HG03520 (cell line): Measurements from ENCODE around the gene SLC4A5.
"Not testable (repeated sequence)": the region's sequence is repeated elsewhere in the genome, so short reads cannot be mapped to it uniquely, and the experiment has no call there.

Experiments
- ATAC-seq: cut with Tn5 transposase; IDR thresholded peaks from one replicate; pipeline ENCODE4 v1.9.1; 2021; ENCODE audit warnings: mild to moderate bottlenecking, moderate library complexity; ENCODE audit not compliant: unreplicated experiment

SLC4A5 gene

GRCh38 chr2:74201596-74201995, 141.6 kb downstream of the SLC4A5 start:
- ATAC-seq, result no peak

DNA sequence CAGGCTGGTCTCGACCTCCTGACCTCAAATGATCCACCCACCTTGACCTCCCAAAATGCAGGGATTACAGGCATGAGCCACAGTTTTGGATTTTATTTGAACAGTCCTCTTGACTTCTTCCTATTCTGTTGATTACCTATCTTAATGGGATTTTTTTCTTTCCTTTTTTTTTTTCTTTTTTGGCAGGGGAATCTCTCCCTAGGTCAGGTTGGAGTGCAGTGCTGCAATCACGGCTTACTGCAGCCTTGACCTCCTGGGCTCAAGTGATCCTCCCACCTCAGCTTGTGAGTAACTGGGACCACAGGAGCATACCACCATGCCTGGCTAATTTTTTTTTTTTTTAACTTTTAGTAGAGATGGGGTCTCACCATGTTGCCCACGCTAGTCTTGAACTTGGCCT, 142.0 kb downstream of the SLC4A5 start:
- ATAC-seq, result no peak

GRCh38 chr2:74199871-74200305, 143.3 kb downstream of the SLC4A5 start:
- no peak for ATAC-seq

DNA sequence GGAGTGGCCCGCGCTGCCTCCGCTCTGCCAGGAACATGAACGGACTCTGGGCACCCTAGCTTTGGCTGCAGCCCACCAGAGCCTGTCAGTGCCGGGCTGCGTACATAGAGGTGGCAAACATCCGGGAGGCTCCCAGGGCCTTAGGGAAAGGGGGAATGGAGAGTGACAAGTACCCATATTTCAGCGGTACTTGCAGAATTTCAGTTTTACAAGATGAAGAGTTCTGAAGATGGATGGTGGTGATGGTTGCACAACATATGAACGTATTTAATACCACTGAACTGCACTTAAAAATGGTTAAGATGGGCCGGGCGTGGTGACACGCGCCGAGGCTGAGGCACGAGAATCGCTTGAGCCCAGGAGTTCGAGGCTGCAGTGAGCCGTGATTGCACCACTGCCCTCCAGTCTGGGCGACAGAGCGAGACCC, 143.9 kb downstream of the SLC4A5 start:
- ATAC-seq, result no peak

GRCh38 chr2:74198461-74199274, 144.5 kb downstream of the SLC4A5 start, which contains the start of gene MTHFD2:
MTHFD2 (plus strand) TSS chr2:74198615; CDS start chr2:74198642, 27 bp downstream.
- peak; percentile 86 for ATAC-seq

- no peak for ATAC-seq
Measured at GRCh38 chr2:74198023-74198460, 145.2 kb downstream of the SLC4A5 start.

GRCh38 chr2:74197049-74197448, 146.2 kb downstream of the SLC4A5 start:
- ATAC-seq, result no peak

GRCh38 chr2:74194799-74195198, 148.4 kb downstream of the SLC4A5 start:
- ATAC-seq, result no peak

GRCh38 chr2:74191596-74192380, 151.4 kb downstream of the SLC4A5 start:
- ATAC-seq, result no peak

- no peak for ATAC-seq
Measured at GRCh38 chr2:74188696-74189095, 154.5 kb downstream of the SLC4A5 start.

GRCh38 chr2:74188018-74188601, 155.1 kb downstream of the SLC4A5 start:
- no peak for ATAC-seq

- ATAC-seq, result not testable (repeated sequence)
Measured at GRCh38 chr2:74186706-74187105, 156.5 kb downstream of the SLC4A5 start.

GRCh38 chr2:74186038-74186437, 157.2 kb downstream of the SLC4A5 start:
- peak; percentile 58 for ATAC-seq

GRCh38 chr2:74183878-74184277, 159.3 kb downstream of the SLC4A5 start:
- ATAC-seq, result no peak

DNA sequence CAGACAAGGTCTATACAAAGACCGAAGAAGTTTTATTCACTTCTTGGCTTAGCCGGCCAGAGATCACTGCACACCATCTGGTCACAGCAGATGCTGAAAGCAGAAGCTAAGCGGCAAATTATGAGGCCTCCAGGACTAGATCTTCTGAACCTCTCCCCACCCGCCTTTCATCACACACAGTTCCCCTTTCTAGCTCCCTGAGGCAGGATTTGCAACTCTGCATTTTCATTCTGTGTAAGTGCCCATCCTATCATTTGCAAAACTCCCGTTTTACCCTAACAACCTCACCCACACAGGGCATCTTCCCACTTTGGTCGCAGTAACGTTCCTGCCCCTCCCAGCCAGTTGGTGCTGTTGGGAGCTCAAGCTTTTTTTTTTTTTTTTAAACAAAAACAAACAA, 161.5 kb downstream of the SLC4A5 start:
- ATAC-seq, result peak; percentile 19

DNA sequence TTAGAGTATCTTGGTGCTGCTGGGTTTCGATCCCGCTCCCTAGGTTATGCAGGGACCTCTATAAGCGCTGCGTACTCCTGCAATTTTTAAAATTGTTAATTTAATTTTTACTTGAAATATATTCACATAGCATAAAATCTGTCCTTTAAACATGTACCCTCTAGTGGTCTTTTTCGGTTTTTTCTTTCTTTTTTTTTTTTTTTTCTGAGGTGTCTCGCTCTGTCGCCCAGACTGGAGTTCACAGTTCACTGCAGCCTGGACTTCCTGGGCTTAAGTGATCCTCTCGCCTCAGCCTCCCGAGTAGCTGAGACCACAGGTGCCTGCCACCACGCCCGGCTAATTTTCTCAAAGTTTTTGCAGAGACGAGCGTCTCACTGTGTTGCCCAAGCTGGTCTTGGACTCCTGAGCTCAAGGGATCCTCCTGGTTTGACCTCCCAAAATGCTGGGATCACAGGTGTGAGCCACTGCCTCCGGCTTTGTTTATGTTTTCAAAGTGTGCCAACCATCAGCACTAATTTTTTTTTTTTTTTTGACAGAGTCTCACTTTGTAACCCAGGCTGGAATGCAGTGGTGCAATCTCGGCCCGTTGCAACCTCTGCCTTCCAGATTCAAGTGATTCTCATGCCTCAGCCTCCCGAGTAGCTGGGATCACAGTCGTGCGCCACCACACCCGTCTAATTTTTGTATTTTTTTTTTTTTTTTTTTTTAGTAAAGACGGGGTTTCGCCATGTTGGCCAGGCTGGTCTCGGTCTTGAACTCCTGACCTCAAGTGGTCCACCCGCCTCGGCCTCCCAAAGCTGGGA, 164.0 kb downstream of the SLC4A5 start:
- peak; percentile 3 for ATAC-seq

GRCh38 chr2:74178211-74179062, 164.8 kb downstream of the SLC4A5 start, which contains the start of gene MOB1A:
MOB1A (minus strand) TSS chr2:74178879; CDS start chr2:74178674, 205 bp downstream.
- ATAC-seq, result peak; percentile 81

GRCh38 chr2:74177696-74178095, 165.5 kb downstream of the SLC4A5 start:
- no peak for ATAC-seq

- no peak for ATAC-seq
Measured at GRCh38 chr2:74174909-74175308, 168.3 kb downstream of the SLC4A5 start.

GRCh38 chr2:74168739-74169138, 174.5 kb downstream of the SLC4A5 start:
- no peak for ATAC-seq
